SK-N-SH (cell line): ENCODE data around the gene FGD4. TPM values are rescaled to one million over a fixed set of nuclear protein-coding genes. Genes with fewer than 3 reads are reported as not detected.
"Not testable (repeated sequence)": the region's sequence is repeated elsewhere in the genome, so short reads cannot be mapped to it uniquely, and the experiment has no call there.

Source experiments
- CTCF ChIA-PET: fragments of 300-600, 350-600 bp; formaldehyde crosslinking; extraction: SDS; loops from one replicate; lab custom pipeline; 2021; lab: Yijun Ruan, JAX
- POLR2A ChIA-PET: fragments of 350-600 bp; sonication (Branson Sonifier 250); formaldehyde crosslinking; extraction: SDS; loops from one replicate; lab custom pipeline; 2020; ENCODE audit warnings: antibody characterized with exemption, inconsistent platforms; lab: Yijun Ruan, JAX
- DNase-seq: peaks from one replicate; pipeline ENCODE4 v3.0.0; 2012
- H2AFZ ChIP-seq: fragments of 200-600 bp; sonication (generic); 2 replicates; pipeline ENCODE4 v1.8.1; 2016; ENCODE audit warnings: antibody characterized with exemption, mild to moderate bottlenecking, low read depth
- H3F3A ChIP-seq: fragments of 200-600 bp; sonication (generic); replicated peaks from 2 replicates; pipeline ENCODE3; 2016; ENCODE audit warnings: antibody characterized with exemption, mild to moderate bottlenecking; ENCODE audit not compliant: insufficient read depth
- H3K27ac ChIP-seq, 2 experiments: fragments of 200-500 bp in 1 of 2; fragments of 200-600 bp in 1 of 2; sonication (Bioruptor generic) in 1 of 2; sonication (generic), shearing (Covaris generic) in 1 of 2; 2 replicates each; pipeline versions ENCODE4 v1.5.1 to v1.6.1; 2014 to 2016; ENCODE audit warnings: low read depth in 2 of 2, inconsistent platforms in 1 of 2, low read length in 1 of 2, mild to moderate bottlenecking in 1 of 2, mixed read lengths in 1 of 2
- H3K27me3 ChIP-seq: fragments of 200-600 bp; sonication (generic), shearing (Covaris generic); 2 replicates; pipeline ENCODE4 v1.6.1; 2016; ENCODE audit warnings: mixed run types; ENCODE audit not compliant: insufficient read depth
- H3K36me3 ChIP-seq, 2 experiments: fragments of 200-500 bp in 1 of 2; fragments of 200-600 bp in 1 of 2; sonication (Bioruptor generic) in 1 of 2; sonication (generic) in 1 of 2; replicated peaks in 1 of 2; 2 replicates each; pipeline versions ENCODE3 to v1.5.1; 2014 to 2016; ENCODE audit warnings: low read length in 1 of 2, mild to moderate bottlenecking in 1 of 2; ENCODE audit not compliant: insufficient read depth in 2 of 2, control insufficient read depth in 1 of 2
- H3K4me1 ChIP-seq, 2 experiments: fragments of 200-500 bp in 1 of 2; fragments of 200-600 bp in 1 of 2; sonication (Bioruptor generic) in 1 of 2; sonication (generic), shearing (Covaris generic) in 1 of 2; 2 replicates each; pipeline versions ENCODE4 v1.5.1 to v1.6.1; 2014 to 2016; ENCODE audit warnings: low read depth in 1 of 2, low read length in 1 of 2, mixed run types in 1 of 2; ENCODE audit not compliant: insufficient read depth in 2 of 2, control insufficient read depth in 1 of 2
- H3K4me2 ChIP-seq: fragments of 200-600 bp; sonication (generic), shearing (Covaris generic); 2 replicates; pipeline ENCODE4 v1.6.1; 2017; ENCODE audit warnings: mixed run types
- H3K4me3 ChIP-seq, 2 experiments: fragments of 200-500 bp in 1 of 2; fragments of 200-600 bp in 1 of 2; sonication (Bioruptor generic) in 1 of 2; sonication (generic), shearing (Covaris generic) in 1 of 2; 2 replicates each; pipeline versions ENCODE4 v1.5.1 to v1.8.1; 2014 to 2016; ENCODE audit warnings: low read depth in 2 of 2, inconsistent platforms in 1 of 2, low read length in 1 of 2, mild to moderate bottlenecking in 1 of 2, mixed read lengths in 1 of 2, moderate library complexity in 1 of 2
- H3K79me2 ChIP-seq: fragments of 200-600 bp; sonication (generic); 2 replicates; pipeline ENCODE4 v1.8.1; 2017; ENCODE audit warnings: mild to moderate bottlenecking; ENCODE audit not compliant: insufficient read depth
- H3K9ac ChIP-seq: fragments of 200-600 bp; sonication (generic); 2 replicates; pipeline ENCODE4 v1.6.1; 2017; ENCODE audit warnings: mixed run types
- H3K9me2 ChIP-seq: fragments of 200-600 bp; sonication (generic); 2 replicates; pipeline ENCODE4 v1.6.1; 2017; ENCODE audit warnings: mixed run types
- H3K9me3 ChIP-seq: fragments of 200-600 bp; sonication (generic); 2 replicates; pipeline ENCODE4 v1.6.1; 2017; ENCODE audit warnings: mixed run types, mild to moderate bottlenecking, moderate library complexity
- H4K20me1 ChIP-seq: fragments of 200-600 bp; sonication (generic); 2 replicates; pipeline ENCODE4 v1.6.1; 2017; ENCODE audit warnings: mild to moderate bottlenecking, mixed run types; ENCODE audit not compliant: insufficient read depth
- CHD2 ChIP-seq: fragments of 150-350 bp; IDR thresholded peaks from 2 replicates; pipeline ENCODE4 v1.6.1; 2018; ENCODE audit warnings: low read length; ENCODE audit not compliant: partially characterized antibody
- ELF1 ChIP-seq: IDR thresholded peaks from 2 replicates; pipeline ENCODE4 v1.4.0; 2012
- FOXJ3 ChIP-seq: sonication (generic); formaldehyde crosslinking; IDR thresholded peaks from 2 replicates; pipeline ENCODE4 v1.5.1; 2020; ENCODE audit warnings: mild to moderate bottlenecking, missing genetic modification reagents
- FOXM1 ChIP-seq: IDR thresholded peaks from 2 replicates; pipeline ENCODE4 v1.4.0; 2012; ENCODE audit warnings: low read depth, mild to moderate bottlenecking
- GATA2 ChIP-seq: sonication (generic); formaldehyde crosslinking; IDR thresholded peaks from 2 replicates; pipeline ENCODE4 v1.5.0; 2020; ENCODE audit warnings: mild to moderate bottlenecking, missing genetic modification reagents
- JUND ChIP-seq: IDR thresholded peaks from 2 replicates; pipeline ENCODE4 v1.4.0; 2012
- MEF2A ChIP-seq: IDR thresholded peaks from 2 replicates; pipeline ENCODE4 v1.4.0; 2012; ENCODE audit warnings: low read depth, borderline replicate concordance
- RXRA ChIP-seq: IDR thresholded peaks from 2 replicates; pipeline ENCODE4 v1.4.0; 2012; ENCODE audit warnings: low read depth, mild to moderate bottlenecking, borderline replicate concordance
- TCF12 ChIP-seq: IDR thresholded peaks from 2 replicates; pipeline ENCODE4 v1.4.0; 2012
- YY1 ChIP-seq: IDR thresholded peaks from 2 replicates; pipeline ENCODE4 v1.4.0; 2012; ENCODE audit warnings: low read depth, mild to moderate bottlenecking
- WGBS: methylation state at CpG from one replicate; pipeline ENCODE4 v1.1.6; 2017; ENCODE audit warnings: low lambda C conversion rate; 5-methylcytosine and 5-hydroxymethylcytosine counted together
- polyA plus RNA-seq, 3 experiments: library from polyadenylated mRNA; depleted of rRNA; stranded (reverse); fragments of >200 nt; gene quantifications; 2 replicates each; pipeline ENCODE4 v1.2.3, GENCODE V29; 2012
- TF ChIP-seq, protein P1 (sequence below): IDR thresholded peaks from 2 replicates; pipeline ENCODE4 v1.6.1; 2012; ENCODE audit warnings: mild to moderate bottlenecking, low read depth, low read length, moderate library complexity

FGD4 gene
- polyA plus RNA-seq, 1 of the 3 experiments (the other 2 are of a cell fraction), result 0.26 TPM

GRCh38 chr12:32509328-32510091 is 110.2 kb downstream of the FGD4 start:
- Histone ChIP-seq H3K4me2 (no peak overlapping the region), H3K9me3 (no peaks in the 10 kb centered on the region), H2AFZ (no peak overlapping the region), H3F3A (no peaks in the 10 kb centered on the region), H3K4me1 (no peaks in the 10 kb centered on the region; a peak in 1 of 4 replicates), H4K20me1 (no peaks in the 10 kb centered on the region), H3K27me3 (no peaks in the 10 kb centered on the region), H3K4me3 (no peak overlapping the region), H3K27ac (no peak overlapping the region), H3K9me2 (no peaks in the 10 kb centered on the region), H3K79me2 (no peaks in the 10 kb centered on the region), H3K36me3 (no peaks in the 10 kb centered on the region), H3K9ac (no peak overlapping the region)
- DNase-seq, result no peak
- ChIA-PET POLR2A (no interaction called here), CTCF (no interaction called here)
- TF ChIP-seq, protein P1, sequence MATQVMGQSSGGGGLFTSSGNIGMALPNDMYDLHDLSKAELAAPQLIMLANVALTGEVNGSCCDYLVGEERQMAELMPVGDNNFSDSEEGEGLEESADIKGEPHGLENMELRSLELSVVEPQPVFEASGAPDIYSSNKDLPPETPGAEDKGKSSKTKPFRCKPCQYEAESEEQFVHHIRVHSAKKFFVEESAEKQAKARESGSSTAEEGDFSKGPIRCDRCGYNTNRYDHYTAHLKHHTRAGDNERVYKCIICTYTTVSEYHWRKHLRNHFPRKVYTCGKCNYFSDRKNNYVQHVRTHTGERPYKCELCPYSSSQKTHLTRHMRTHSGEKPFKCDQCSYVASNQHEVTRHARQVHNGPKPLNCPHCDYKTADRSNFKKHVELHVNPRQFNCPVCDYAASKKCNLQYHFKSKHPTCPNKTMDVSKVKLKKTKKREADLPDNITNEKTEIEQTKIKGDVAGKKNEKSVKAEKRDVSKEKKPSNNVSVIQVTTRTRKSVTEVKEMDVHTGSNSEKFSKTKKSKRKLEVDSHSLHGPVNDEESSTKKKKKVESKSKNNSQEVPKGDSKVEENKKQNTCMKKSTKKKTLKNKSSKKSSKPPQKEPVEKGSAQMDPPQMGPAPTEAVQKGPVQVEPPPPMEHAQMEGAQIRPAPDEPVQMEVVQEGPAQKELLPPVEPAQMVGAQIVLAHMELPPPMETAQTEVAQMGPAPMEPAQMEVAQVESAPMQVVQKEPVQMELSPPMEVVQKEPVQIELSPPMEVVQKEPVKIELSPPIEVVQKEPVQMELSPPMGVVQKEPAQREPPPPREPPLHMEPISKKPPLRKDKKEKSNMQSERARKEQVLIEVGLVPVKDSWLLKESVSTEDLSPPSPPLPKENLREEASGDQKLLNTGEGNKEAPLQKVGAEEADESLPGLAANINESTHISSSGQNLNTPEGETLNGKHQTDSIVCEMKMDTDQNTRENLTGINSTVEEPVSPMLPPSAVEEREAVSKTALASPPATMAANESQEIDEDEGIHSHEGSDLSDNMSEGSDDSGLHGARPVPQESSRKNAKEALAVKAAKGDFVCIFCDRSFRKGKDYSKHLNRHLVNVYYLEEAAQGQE, result no peak
- TF ChIP-seq FOXM1 (no peak), YY1 (no peak), GATA2 (CRISPR knock-in tag) (no peak), RXRA (no peak), JUND (no peak), ELF1 (no peak), FOXJ3 (CRISPR knock-in tag) (no peak), CHD2 (no peak), TCF12 (no peak), MEF2A (no peak)
- WGBS, result 50% methylated on average over 2 of the region's 2 CpGs

- not testable (repeated sequence) for H3K36me3 ChIP-seq, H3K4me2 ChIP-seq, H3K4me1 ChIP-seq, H4K20me1 ChIP-seq, H3F3A ChIP-seq, H3K9ac ChIP-seq, H2AFZ ChIP-seq, H3K9me2 ChIP-seq, H3K4me3 ChIP-seq, H3K79me2 ChIP-seq, H3K27me3 ChIP-seq, H3K9me3 ChIP-seq, H3K27ac ChIP-seq, DNase-seq
- WGBS, result 85% methylated on average over 7 of the region's 7 CpGs
- ChIA-PET POLR2A (interaction anchor here (0.6 kb wide), 1 partner anchor 315 kb away, joined by 4 read pairs; no protein-coding TSS in a partner anchor), CTCF (interaction anchor here (0.7 to 0.8 kb wide), 2 partner anchors 56 to 243 kb away, joined by 3 read pairs; partner anchors contain the start of gene YARS2)
Measured at GRCh38 chr12:32511976-32512375, 112.6 kb downstream of the FGD4 start.
